MM.1S (cell line): ENCODE measurements around the gene BAIAP3.

Experiments used
- DNase-seq: peaks from one replicate; pipeline ENCODE4 v3.0.0-alpha.2; 2015
- H2AFZ ChIP-seq: fragments of 300-600 bp; sonication (generic); 2 replicates; pipeline ENCODE4 v1.6.0; 2016; ENCODE audit warnings: antibody characterized with exemption, low read length
- H3F3A ChIP-seq: fragments of 300-600 bp; sonication (generic); 2 replicates; pipeline ENCODE4 v1.6.1; 2016; ENCODE audit warnings: mild to moderate bottlenecking, antibody characterized with exemption, low read length, moderate library complexity, mixed read lengths; ENCODE audit not compliant: insufficient read depth
- H3K27ac ChIP-seq: fragments of 300-600 bp; sonication (generic); 2 replicates; pipeline ENCODE4 v1.5.1; 2016; ENCODE audit warnings: mild to moderate bottlenecking, low read length
- H3K27me3 ChIP-seq: fragments of 300-600 bp; sonication (generic); replicated peaks from 2 replicates; pipeline ENCODE4 v1.6.0; 2016; ENCODE audit warnings: low read length; ENCODE audit not compliant: insufficient read depth
- H3K36me3 ChIP-seq: fragments of 300-600 bp; sonication (generic); replicated peaks from 2 replicates; pipeline ENCODE4 v1.6.1; 2016; ENCODE audit warnings: mild to moderate bottlenecking, low read length, mixed read lengths; ENCODE audit not compliant: insufficient read depth
- H3K4me1 ChIP-seq: fragments of 300-600 bp; sonication (generic); 2 replicates; pipeline ENCODE4 v1.6.1; 2016; ENCODE audit warnings: low read length, mixed read lengths
- H3K4me2 ChIP-seq: fragments of 300-600 bp; sonication (generic); 2 replicates; pipeline ENCODE4 v1.6.0; 2016; ENCODE audit warnings: low read depth, low read length
- H3K4me3 ChIP-seq: fragments of 300-600 bp; sonication (generic); 2 replicates; pipeline ENCODE4 v1.5.1; 2016; ENCODE audit warnings: low read length, mixed read lengths
- H3K79me2 ChIP-seq: fragments of 300-600 bp; sonication (generic); 2 replicates; pipeline ENCODE4 v1.6.1; 2016; ENCODE audit warnings: mixed run types, low read length, mixed read lengths
- H3K9ac ChIP-seq: fragments of 300-600 bp; sonication (generic); 2 replicates; pipeline ENCODE4 v1.6.1; 2016; ENCODE audit warnings: low read length, mixed read lengths
- H3K9me2 ChIP-seq: fragments of 300-600 bp; sonication (generic); replicated peaks from 2 replicates; pipeline ENCODE4 v1.6.1; 2016; ENCODE audit warnings: mild to moderate bottlenecking, low read length, mixed read lengths; ENCODE audit not compliant: insufficient read depth
- H3K9me3 ChIP-seq: fragments of 300-600 bp; sonication (generic); replicated peaks from 2 replicates; pipeline ENCODE4 v1.6.1; 2016; ENCODE audit warnings: mild to moderate bottlenecking, low read length, mixed read lengths; ENCODE audit not compliant: insufficient read depth
- H4K20me1 ChIP-seq: fragments of 300-600 bp; sonication (generic); 2 replicates; pipeline ENCODE4 v1.6.1; 2016; ENCODE audit warnings: mild to moderate bottlenecking, low read length, moderate library complexity, mixed read lengths; ENCODE audit not compliant: insufficient read depth
- EZH2 ChIP-seq: fragments of 300-600 bp; sonication (generic); optimal IDR thresholded peaks from 2 replicates; pipeline ENCODE3; 2017; ENCODE audit warnings: low read depth, mild to moderate bottlenecking, antibody characterized with exemption, low read length, mixed read lengths
- EZH2phosphoT487 ChIP-seq: fragments of 300-600 bp; sonication (generic); IDR thresholded peaks from 2 replicates; pipeline ENCODE4 v1.6.1; 2018; ENCODE audit warnings: antibody characterized with exemption, low read length
- TF ChIP-seq, protein P1 (sequence below): fragments of 300-600 bp; sonication (generic); IDR thresholded peaks from 2 replicates; pipeline ENCODE4 v1.5.1; 2016; ENCODE audit warnings: antibody characterized with exemption, low read length, mixed read lengths

Gene BAIAP3

DNA sequence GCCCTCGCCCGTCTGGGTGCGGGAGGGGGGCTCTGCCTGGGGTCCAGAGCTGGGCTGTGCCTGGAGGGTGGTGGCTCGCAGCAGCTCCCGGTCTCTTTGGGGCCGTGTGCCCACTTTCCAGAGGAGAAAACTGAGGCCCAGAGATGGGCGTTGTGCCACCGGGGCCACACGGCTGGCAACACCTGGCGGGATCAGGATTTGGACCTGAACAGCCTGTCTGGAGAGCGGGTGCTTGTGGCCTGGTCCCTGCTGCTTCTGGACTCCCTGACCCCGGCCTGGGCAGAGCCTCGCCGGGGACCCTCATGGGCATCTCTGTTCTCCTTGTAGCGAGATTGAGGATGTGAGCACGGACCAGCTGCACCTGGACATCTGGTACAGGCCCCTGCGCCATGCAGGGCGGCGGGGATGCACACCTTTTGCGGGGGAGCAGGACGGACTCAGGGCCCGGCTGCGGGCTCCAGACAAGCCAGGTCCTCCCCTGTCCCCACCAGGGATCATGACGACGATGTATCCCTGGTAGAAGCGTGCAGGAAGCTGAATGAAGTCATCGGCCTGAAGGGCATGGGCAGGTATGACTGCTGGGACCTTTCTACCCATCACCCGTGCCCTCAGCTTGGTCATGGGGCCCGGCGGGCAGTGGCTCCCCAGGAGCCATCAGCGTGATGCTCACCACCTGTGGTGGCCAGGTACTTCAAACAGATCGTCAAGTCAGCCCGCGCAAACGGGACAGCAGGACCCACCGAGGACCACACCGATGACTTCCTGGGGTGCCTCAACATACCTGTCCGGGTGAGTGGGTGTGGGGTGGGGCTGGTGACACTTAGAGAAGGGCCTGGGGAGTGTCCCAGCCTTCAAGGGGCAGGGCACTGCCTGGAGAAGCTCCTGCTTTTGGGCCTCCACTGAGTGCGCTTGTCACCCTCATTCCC is 8.3 kb downstream of the BAIAP3 start:
- Histone ChIP-seq H3K27me3 (peaks cover 22% of the 10 kb centered on the region), H3K4me1 (peaks cover 7% of the 10 kb centered on the region), H3K27ac (no peak overlapping the region), H3F3A (no peaks in the 10 kb centered on the region), H3K9me3 (no peaks in the 10 kb centered on the region), H3K4me3 (peak overlapping the region; percentile 52; the same call in 1 of the 2 replicates), H2AFZ (0 out of 2 replicates have a peak overlapping the region, but pooled peaks have one; percentile 67), H3K9me2 (no peaks in the 10 kb centered on the region), H3K9ac (peak overlapping the region; percentile 0; the same call in 1 of the 2 replicates), H3K4me2 (peak overlapping the region; percentile 87), H4K20me1 (no peaks in the 10 kb centered on the region), H3K36me3 (no peaks in the 10 kb centered on the region), H3K79me2 (no peaks in the 10 kb centered on the region)
- TF ChIP-seq, protein P1, sequence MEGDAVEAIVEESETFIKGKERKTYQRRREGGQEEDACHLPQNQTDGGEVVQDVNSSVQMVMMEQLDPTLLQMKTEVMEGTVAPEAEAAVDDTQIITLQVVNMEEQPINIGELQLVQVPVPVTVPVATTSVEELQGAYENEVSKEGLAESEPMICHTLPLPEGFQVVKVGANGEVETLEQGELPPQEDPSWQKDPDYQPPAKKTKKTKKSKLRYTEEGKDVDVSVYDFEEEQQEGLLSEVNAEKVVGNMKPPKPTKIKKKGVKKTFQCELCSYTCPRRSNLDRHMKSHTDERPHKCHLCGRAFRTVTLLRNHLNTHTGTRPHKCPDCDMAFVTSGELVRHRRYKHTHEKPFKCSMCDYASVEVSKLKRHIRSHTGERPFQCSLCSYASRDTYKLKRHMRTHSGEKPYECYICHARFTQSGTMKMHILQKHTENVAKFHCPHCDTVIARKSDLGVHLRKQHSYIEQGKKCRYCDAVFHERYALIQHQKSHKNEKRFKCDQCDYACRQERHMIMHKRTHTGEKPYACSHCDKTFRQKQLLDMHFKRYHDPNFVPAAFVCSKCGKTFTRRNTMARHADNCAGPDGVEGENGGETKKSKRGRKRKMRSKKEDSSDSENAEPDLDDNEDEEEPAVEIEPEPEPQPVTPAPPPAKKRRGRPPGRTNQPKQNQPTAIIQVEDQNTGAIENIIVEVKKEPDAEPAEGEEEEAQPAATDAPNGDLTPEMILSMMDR = no peak
- no peak for TF ChIP-seq EZH2phosphoT487
- DNase-seq = no peak

DNA sequence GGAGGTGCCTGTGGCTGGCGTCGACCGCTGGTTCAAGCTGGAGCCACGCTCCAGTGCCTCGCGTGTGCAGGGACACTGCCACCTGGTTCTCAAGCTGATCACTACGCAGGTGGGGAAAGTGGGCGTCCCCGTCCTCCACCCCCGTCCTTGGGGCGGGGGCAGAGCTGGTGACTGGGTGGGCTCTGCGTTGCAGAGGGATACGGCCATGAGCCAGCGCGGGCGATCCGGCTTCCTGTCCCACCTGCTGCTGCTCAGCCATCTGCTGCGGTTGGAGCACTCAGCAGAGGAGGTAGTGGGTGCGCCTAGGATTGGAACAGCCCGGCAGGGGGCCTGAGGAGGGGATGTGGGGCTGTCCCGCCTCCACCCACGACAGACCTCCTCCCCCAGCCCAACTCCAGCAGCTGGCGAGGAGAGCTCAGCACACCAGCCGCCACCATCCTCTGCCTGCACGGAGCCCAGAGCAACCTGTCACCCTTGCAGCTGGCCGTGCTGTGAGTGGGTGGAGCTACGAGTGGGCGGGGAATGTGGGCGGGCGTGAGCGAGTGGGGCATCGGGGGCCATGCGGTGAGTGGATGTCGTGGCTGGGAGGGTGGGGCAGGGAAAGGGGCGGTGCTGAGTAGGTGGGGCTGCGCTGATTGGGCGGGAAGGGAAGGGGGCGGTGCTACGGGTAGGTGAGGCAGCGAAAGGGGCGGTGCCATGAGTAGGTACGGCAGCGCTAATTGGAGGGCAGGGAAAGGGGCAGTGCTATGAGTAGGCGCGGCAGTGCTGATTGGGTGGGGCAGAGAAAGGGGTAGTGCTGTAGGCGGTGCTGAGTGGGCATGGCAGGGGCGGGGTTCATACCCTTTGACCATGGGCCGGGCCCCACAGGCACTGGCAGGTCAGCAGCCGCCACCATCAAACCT is 9.3 kb downstream of the BAIAP3 start:
- no peaks in the 10 kb centered on the region for H3K79me2 ChIP-seq
- H3K4me3 ChIP-seq = peak overlapping the region; percentile 62
- no peak overlapping the region for H3K27ac ChIP-seq
- H2AFZ ChIP-seq = peak overlapping the region; percentile 81
- DNase-seq = peak; percentile 98
- peak overlapping the region; percentile 98 for H3K4me2 ChIP-seq
- peaks cover 7% of the 10 kb centered on the region for H3K4me1 ChIP-seq
- H3K9me3 ChIP-seq = no peaks in the 10 kb centered on the region
- no peaks in the 10 kb centered on the region for H4K20me1 ChIP-seq
- no peaks in the 10 kb centered on the region for H3K36me3 ChIP-seq
- H3K27me3 ChIP-seq = peaks cover 12% of the 10 kb centered on the region
- TF ChIP-seq EZH2phosphoT487 (no peak), EZH2 (no peak)
- TF ChIP-seq, protein P1 = no peak
- no peaks in the 10 kb centered on the region for H3F3A ChIP-seq
- H3K9me2 ChIP-seq = no peaks in the 10 kb centered on the region
- H3K9ac ChIP-seq = peak overlapping the region; percentile 35; the same call in 1 of the 2 replicates

DNA sequence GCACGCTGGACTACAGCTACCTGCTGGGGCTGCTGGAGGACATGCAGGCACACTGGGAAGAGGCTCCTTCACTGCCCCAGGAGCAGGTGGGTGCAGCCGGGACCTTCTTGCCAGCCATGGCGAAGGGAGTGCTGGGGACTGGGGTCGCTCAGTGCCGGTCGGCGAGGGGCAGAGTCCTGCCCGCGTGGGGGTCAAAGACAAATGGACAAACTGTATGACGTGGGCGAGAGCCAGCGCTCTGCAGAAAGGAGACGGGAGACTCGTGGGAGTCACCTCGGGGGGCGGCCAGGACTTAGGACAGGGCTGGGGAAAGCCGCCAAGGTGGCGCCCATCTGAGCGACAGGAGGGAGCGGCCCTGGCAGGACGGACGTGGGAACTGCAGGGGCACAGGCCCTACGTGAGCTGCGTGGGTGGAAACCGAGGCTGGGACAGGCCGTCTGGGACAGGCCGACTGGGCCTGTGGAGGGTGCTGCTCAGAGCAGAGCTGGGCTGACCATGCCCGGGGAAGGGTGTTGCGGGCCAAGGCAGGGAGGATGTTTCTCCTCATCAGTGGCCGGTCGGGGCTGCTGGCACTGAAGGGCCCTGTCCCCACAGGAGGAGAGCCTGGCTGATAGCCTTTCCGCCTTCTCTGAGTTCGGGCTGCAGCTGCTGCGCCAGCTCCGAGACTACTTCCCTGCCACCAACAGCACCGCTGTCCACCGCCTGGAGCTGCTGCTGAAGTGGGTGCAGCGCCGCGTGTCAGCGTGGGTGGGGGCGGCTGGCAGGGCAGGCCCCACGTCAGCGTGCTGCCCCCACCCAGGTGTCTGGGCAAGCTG is 10.2 kb downstream of the BAIAP3 start:
- TF ChIP-seq EZH2phosphoT487 (no peak), EZH2 (no peak)
- TF ChIP-seq, protein P1 = no peak
- H3F3A ChIP-seq = no peaks in the 10 kb centered on the region
- H2AFZ ChIP-seq = peak overlapping the region; percentile 81
- peak overlapping the region; percentile 62 for H3K4me3 ChIP-seq
- no peaks in the 10 kb centered on the region for H3K9me2 ChIP-seq
- H3K36me3 ChIP-seq = no peaks in the 10 kb centered on the region
- peak overlapping the region; percentile 35; the same call in 1 of the 2 replicates for H3K9ac ChIP-seq
- no peaks in the 10 kb centered on the region for H3K9me3 ChIP-seq
- no peaks in the 10 kb centered on the region for H3K79me2 ChIP-seq
- peak overlapping the region; percentile 98 for H3K4me2 ChIP-seq
- H4K20me1 ChIP-seq = no peaks in the 10 kb centered on the region
- H3K27ac ChIP-seq = no peak overlapping the region
- H3K27me3 ChIP-seq = peaks cover 6% of the 10 kb centered on the region
- H3K4me1 ChIP-seq = peaks cover 7% of the 10 kb centered on the region
- DNase-seq = no peak
